GM18951 (cell line): ENCODE data around the gene RGMA.

ENCODE experiments used
- POLR2A ChIP-seq: IDR thresholded peaks from 4 replicates; pipeline ENCODE4 v1.6.1; 2011; ENCODE audit warnings: mild to moderate bottlenecking; ENCODE audit not compliant: insufficient read length, insufficient read depth; ENCODE audit errors: extremely low read depth
- in situ Hi-C: fragments of 300-500 bp; cut with MboI; formaldehyde crosslinking; loops from one replicate; pipeline ENCODE4 v1.12.0; 2022; ENCODE audit warnings: low sequenced_read_pairs, mixed read lengths, inconsistent platforms; ENCODE audit not compliant: unreplicated experiment

RGMA gene

GRCh38 chr15:93086791-93087190 is 2.2 kb downstream of the RGMA start:
- in situ Hi-C loops = loop anchor here (25.0 kb wide), 1 partner anchor 1026 kb away; no protein-coding TSS in a partner anchor
- TF ChIP-seq POLR2A = no peak

GRCh38 chr15:93085692-93086091 is 3.3 kb downstream of the RGMA start:
- in situ Hi-C loops = loop anchor here (25.0 kb wide), 1 partner anchor 1027 kb away; no protein-coding TSS in a partner anchor

DNA sequence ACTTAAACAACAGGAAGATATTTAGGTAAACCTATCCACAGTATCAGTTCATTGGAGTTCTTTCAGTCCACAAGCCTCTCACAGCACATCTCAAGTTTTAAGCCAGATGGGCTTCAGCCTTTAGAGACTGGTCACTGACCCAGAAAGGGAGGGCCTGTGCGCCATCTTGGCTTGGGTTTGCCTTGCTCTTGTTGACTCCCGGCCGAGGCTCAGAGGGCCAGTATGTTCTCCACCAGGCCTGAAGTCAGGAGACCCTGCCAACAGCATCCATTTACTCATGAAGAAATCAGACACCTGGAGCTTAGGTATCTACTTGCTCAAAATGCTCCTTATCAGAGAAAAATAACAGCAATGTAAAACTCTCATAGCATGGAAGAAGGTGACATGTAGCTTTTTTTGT is 6.2 kb downstream of the RGMA start:
- TF ChIP-seq POLR2A = no peak
- in situ Hi-C loops = loop anchor here (25.0 kb wide), 1 partner anchor 1029 kb away; no protein-coding TSS in a partner anchor

More at GRCh38 chr15:93085692-93086091, 3.3 kb downstream of the RGMA start:
- no peak for TF ChIP-seq POLR2A

DNA sequence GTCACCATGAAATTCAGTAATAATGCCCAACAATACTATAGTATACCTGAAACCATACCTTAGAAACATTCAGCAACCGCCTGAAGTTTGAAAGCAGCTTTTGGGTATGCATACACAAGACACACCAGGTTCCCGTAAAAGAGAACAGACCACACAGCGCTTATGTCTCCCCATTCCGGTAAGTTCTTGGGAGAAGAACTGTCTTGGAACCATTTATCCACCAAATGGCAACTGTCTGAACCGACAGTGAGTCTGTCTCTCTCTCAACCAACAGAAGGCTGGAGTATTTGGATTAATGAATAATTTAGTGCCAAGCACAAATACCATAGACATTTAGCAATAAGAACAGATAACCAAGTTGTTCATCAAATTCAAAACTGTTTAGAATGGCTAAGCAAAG is 7.6 kb downstream of the RGMA start:
- in situ Hi-C loops = loop anchor here (25.0 kb wide), 1 partner anchor 1031 kb away; no protein-coding TSS in a partner anchor
- TF ChIP-seq POLR2A = no peak

- no peak for TF ChIP-seq POLR2A
- in situ Hi-C loops = loop anchor here (25.0 kb wide), 1 partner anchor 1032 kb away; no protein-coding TSS in a partner anchor
These were observed 8.6 kb downstream of the RGMA start for GRCh38 chr15:93080451-93080850.

- in situ Hi-C loops = loop anchor here (25.0 kb wide), 1 partner anchor 1035 kb away; no protein-coding TSS in a partner anchor
- TF ChIP-seq POLR2A = no peak
These were observed 12.1 kb downstream of the RGMA start for GRCh38 chr15:93076875-93077274.

DNA sequence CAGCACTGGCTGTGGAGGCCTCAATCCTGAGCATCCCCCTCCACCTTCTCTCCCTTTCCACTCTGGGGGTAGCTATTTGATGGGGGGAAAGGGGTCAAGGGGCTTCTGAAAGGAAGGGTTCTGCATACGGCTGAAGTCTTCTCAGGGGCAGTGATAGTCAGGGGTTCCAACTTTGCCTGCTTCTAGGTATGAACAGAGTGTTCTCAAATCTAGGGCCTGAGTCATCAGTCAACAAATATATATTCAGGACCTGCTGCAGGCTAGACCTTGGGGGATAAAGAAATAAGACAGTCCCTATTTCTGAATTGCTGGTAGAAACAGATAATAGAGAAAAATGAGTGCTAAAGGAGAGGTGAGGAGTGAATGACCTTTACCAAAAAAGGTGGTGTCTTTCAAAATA is 12.8 kb downstream of the RGMA start:
- in situ Hi-C loops = loop anchor here (25.0 kb wide), 1 partner anchor 1036 kb away; no protein-coding TSS in a partner anchor
- TF ChIP-seq POLR2A = no peak

- TF ChIP-seq POLR2A = no peak
- in situ Hi-C loops = no loop called here
These were observed 14.4 kb downstream of the RGMA start for GRCh38 chr15:93074599-93074998.

DNA sequence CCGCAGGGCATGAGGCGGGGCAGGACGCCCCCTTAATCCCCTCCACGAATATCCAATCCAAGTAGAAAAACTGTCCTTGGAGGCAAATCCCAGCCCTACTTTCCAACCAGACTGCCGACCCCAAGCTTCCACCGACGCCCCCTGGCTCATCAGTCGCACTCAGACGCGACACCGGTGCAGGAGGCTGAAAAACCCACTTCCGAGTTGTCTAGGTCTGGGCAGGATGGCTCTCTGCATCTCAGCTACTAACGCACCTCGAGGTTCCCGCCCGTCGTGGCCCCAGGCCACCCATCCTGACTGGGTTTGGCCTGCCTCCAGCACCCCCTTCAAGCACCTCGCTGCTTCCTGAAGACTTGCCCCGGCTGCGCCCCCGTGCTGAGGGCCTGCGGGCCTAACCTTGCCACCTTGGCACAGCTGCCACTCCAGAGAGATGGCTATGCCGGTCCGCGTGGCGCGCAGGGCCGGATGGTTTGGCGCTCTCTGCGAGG is 15.5 kb downstream of the RGMA start:
- in situ Hi-C loops = no loop called here
- no peak for TF ChIP-seq POLR2A

DNA sequence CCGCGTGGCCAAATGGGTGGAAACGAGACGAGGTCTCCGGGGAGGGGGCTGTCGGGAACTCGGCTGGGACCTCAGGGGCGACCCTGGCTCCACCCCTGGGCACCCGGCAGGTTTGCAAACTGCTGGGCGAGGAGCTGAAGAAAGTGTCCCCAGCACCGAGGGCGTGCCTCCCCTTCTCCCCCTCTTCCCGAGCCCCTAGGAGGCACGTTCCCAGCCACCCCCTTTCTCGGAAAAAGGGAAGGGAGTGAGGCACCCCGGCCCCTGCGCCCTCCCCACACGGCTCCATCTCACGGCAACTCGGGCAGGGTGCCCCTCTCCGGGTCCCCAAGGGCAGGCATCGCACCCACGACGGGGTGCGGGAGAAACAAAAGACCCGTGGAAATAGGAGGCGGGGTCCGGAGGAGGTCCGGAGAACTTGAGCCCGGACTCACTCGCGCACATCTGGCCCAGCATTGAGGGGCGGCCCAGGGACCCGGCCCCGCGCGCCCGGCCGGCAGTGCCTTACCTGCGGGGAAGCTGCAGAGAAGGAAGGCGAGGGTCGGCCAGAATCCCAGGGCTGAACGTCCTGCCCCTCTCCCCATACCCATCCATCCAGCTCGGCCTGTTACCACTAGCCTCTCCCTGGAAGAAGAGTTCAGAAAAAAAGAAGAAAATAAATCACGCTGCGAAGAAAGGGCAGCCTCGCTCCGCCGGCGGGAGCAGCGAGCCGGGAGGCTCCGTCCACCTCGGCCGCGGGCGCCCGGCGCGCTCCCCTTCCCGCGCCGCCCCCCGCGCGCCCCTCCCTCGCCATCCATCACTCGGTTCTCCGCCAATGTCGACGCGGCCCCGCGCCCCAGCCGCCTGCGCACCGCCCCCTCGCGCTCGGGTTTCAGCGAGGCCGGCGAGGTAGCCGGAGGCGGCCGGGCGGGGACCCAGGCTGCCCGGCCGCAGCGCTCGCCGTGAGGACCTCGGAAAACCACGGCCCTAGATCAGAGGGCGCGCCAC is 16.3 kb downstream of the RGMA start:
- in situ Hi-C loops = no loop called here
- no peak for TF ChIP-seq POLR2A

DNA sequence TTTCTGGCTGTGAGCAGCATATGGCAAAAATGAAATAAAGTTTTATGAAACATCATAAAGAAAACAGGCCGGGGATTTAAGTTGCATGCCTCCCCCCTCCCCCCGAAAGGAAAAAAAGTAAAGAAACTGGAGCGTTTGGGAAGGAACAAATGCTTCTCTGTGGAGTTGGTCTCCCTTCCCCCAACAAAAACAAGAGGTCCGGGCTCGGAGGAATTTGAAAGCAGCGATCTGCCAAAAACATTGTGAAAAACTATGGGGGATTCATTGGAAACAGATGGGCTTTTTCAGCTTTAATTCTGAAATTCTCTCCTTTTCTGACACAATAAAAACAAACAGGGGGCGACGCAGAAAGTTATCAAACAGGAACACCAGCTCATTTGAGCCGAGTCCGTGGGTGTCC is 17.0 kb downstream of the RGMA start:
- in situ Hi-C loops = no loop called here
- no peak for TF ChIP-seq POLR2A

- in situ Hi-C loops = no loop called here
- no peak for TF ChIP-seq POLR2A
These were observed 17.5 kb downstream of the RGMA start for GRCh38 chr15:93071469-93071936.

DNA sequence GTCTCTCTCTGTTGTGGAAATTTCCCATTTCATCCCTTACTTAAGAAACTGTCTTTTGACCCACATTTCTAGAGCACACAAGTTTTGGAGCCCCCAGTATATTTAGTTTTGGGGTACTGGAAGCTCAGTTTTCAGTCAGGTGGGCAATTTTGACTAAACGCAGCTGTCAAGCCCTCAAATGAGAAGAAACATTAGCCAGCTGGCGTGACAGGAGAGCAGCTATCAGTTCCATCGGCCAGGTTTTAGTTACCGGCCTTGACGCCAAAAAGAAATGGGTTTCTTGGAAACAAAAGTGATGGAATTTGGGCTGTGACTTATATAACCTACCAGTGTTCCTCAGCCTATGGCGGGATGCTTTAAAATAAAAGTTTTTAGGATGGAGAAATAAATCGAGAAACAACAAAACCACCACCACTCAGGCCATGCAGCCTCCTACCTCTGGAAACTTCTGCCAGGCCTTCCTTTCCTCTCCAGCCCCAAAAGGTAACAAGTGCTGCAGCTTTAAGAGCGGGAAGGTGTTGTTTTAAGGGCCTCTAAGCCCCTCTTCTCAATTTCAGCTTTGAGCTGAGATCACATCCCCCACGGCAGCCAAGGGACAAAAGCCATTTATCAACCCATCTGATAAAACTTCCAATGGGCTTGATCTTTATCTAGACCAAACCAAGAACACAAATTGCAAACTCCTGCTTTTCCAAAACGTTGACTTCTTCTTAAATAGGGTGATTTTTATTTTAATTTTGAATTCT is 18.3 kb downstream of the RGMA start:
- TF ChIP-seq POLR2A = no peak
- in situ Hi-C loops = no loop called here
